DMS 273 (cell line): ENCODE data around the gene MYH1.

ENCODE experiments used
- DNase-seq: peaks from one replicate; lab custom pipeline; 2025; ENCODE audit not compliant: unreplicated experiment; lab: John Stamatoyannopoulos, UW

MYH1 gene

GRCh38 chr17:10492004-10492403, 26.3 kb downstream of the MYH1 start:
- DNase-seq: no peak

DNA sequence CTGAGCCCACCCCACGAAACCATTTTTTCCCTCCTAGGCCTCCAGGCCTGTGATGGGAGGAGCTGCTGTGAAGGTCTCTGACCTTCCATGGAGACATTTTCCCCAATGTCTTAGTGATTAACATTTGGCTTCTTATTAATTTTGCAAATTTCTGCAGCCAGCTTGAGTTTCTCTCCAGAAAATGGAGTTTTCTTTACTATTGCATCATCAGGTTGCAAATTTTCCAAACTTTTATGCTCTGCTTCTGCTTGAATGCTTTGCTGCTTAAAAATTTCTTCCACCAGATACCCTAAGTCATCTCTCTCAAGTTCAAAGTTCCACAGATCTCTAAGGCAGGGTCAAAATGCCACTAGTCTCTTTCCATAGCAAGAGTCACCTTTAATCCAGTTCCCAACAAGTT, 36.1 kb downstream of the MYH1 start:
- DNase-seq: no peak

GRCh38 chr17:10477701-10478100, 40.6 kb downstream of the MYH1 start:
- DNase-seq: no peak

- no peak for DNase-seq
These were observed 43.8 kb downstream of the MYH1 start for GRCh38 chr17:10474536-10474935.

- DNase-seq: no peak
These were observed 46.5 kb downstream of the MYH1 start for GRCh38 chr17:10471858-10472257.

GRCh38 chr17:10469459-10469858, 48.9 kb downstream of the MYH1 start, which contains the start of gene MYH4:
Gene MYH4, minus strand, starts transcription at chr17:10469559. Its CDS starts 2,814 bp downstream, at chr17:10466745.
- no peak for DNase-seq

GRCh38 chr17:10463402-10463801, 54.9 kb downstream of the MYH1 start:
- DNase-seq: peak; percentile 2

DNA sequence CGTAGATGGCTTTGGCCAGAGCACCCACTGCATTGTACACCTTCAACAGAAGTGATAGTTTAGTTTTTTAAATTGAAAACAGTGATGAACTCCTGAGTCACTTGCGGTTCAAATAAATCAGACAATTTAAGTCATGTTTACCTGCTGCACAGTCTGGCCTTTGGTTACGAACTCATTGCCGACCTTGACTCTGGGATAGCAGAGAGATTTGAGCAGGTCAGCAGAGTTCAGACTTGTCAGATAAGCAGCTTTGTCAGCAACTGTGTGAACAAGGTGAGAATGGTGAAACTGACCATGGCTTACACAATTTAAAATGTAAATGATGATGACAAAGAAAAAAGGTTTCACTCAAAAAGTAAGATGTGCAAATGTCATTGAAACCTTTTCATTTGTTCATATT, 58.3 kb downstream of the MYH1 start:
- no peak for DNase-seq

GRCh38 chr17:10458701-10459100, 59.6 kb downstream of the MYH1 start:
- no peak for DNase-seq

- DNase-seq: no peak
These were observed 60.4 kb downstream of the MYH1 start for GRCh38 chr17:10457952-10458351.

- DNase-seq: no peak
These were observed 71.1 kb downstream of the MYH1 start for GRCh38 chr17:10447026-10447931.
